ENCODE results near the gene CDYL. TPM values are rescaled to one million over a fixed set of nuclear protein-coding genes. Genes with fewer than 3 reads are reported as not detected.

Gene CDYL
- polyA plus RNA-seq, 1 experiment = 26.6 TPM

DNA sequence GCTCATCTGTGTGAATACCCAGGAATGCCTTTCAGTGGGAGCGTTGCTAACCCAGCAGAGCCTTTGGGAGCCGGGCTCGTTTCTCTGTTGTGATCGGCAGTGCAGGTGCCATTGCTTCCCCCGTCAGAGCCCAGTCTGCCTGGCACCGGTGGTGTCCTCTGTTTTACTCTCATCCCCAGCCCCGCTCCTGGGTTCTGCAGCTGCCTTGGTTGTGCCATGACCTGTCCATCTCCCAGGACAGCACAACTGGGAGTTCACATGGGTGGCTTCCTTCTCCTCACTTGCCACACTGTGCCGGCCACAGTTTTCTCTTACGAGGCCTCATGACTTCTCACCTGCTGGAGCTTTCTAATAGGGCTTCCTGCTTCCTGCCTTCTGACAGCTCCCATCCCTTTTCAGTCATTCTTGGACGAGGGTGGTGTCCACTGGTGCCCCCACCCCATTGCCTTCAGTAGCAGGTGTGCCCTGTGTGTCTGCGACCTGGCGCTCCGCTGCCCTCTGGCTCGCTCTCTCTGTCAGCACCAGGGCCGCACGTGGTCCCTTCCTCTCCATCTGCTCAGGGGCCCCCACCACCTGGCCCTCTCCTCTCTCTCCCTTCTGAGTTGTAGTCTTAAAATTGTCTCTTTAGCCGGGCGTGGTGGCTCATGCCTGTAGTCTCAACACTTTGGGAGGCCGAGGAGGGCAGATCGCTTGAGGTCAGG, 116.7 kb downstream of the CDYL start:
- POLR2A ChIA-PET = no interaction called here
- H3K9me3 ChIP-seq (ENCODE audit: control insufficient read depth, insufficient read depth, low read length) = no peaks in the 10 kb centered on the region; the same call in 1 of the 2 replicates
- no peak for DNase-seq (ENCODE audit: low read depth, low spot score)
- no peaks in the 10 kb centered on the region for H3K27me3 ChIP-seq (ENCODE audit: control insufficient read depth, insufficient read depth, low read length)
- CTCF ChIA-PET = no interaction called here
- no peak overlapping the region for H3K27ac ChIP-seq (ENCODE audit: low read depth, low read length)
- H3K4me3 ChIP-seq (ENCODE audit: low read depth, low read length) = no peak overlapping the region
- TF ChIP-seq, protein P1, sequence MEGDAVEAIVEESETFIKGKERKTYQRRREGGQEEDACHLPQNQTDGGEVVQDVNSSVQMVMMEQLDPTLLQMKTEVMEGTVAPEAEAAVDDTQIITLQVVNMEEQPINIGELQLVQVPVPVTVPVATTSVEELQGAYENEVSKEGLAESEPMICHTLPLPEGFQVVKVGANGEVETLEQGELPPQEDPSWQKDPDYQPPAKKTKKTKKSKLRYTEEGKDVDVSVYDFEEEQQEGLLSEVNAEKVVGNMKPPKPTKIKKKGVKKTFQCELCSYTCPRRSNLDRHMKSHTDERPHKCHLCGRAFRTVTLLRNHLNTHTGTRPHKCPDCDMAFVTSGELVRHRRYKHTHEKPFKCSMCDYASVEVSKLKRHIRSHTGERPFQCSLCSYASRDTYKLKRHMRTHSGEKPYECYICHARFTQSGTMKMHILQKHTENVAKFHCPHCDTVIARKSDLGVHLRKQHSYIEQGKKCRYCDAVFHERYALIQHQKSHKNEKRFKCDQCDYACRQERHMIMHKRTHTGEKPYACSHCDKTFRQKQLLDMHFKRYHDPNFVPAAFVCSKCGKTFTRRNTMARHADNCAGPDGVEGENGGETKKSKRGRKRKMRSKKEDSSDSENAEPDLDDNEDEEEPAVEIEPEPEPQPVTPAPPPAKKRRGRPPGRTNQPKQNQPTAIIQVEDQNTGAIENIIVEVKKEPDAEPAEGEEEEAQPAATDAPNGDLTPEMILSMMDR (IDR thresholded peaks at IDR 0.05; ENCODE audit: low read depth, low read length) = no peak

DNA sequence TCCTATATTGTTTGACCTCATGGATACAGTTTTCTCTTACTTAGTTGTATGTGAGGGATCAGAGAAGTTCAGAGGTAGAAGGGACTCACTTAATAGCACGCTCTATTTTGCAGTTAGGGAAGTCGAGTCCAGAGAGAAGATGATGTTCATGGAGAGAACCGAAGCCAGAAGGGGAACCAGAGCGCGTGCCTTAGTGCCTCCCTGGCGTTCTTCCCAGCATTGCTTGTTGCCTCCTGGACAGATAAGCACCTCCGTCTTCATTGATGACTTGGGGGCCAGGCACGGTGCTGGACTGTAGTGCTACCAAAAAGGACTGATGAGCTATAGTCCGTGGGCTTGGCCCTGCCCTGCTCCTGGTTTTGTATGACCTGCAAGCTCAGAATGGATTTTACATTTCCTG, 117.8 kb downstream of the CDYL start:
- TF ChIP-seq, protein P1 (IDR thresholded peaks at IDR 0.05; ENCODE audit: low read depth, low read length) = no peak
- no peak overlapping the region for H3K27ac ChIP-seq (ENCODE audit: low read depth, low read length)
- no peak for DNase-seq (ENCODE audit: low read depth, low spot score)
- H3K9me3 ChIP-seq (ENCODE audit: control insufficient read depth, insufficient read depth, low read length) = no peaks in the 10 kb centered on the region; the same call in 1 of the 2 replicates
- ChIA-PET CTCF (no interaction called here), POLR2A (no interaction called here)
- no peak overlapping the region for H3K4me3 ChIP-seq (ENCODE audit: low read depth, low read length)
- no peaks in the 10 kb centered on the region for H3K27me3 ChIP-seq (ENCODE audit: control insufficient read depth, insufficient read depth, low read length)

DNA sequence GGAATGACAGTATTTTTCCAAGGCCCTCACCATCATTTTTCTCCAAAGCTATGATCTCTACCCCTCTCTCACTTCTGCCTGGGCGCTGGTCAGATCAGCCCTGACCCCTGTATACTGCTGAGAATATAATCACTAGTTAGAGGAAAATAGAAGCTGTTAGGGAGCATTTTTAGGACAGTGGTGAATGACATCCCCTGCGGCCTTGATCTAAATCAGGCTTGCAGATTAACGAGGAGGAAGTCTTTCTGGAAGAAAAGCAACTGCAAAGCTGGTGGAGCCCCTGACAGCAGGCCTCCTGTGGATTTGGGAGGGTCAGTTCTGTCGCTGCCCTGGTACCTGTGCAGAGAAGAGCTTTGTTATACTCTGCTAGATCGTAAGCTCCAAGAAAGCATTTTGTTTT, 119.8 kb downstream of the CDYL start:
- Histone ChIP-seq H3K27me3 (ENCODE audit: control insufficient read depth, insufficient read depth, low read length) (no peaks in the 10 kb centered on the region), H3K4me3 (ENCODE audit: low read depth, low read length) (no peak overlapping the region), H3K9me3 (ENCODE audit: control insufficient read depth, insufficient read depth, low read length) (no peaks in the 10 kb centered on the region; the same call in 1 of the 2 replicates), H3K27ac (ENCODE audit: low read depth, low read length) (no peak overlapping the region)
- no peak for DNase-seq (ENCODE audit: low read depth, low spot score)
- TF ChIP-seq, protein P1 (IDR thresholded peaks at IDR 0.05; ENCODE audit: low read depth, low read length) = no peak
- CTCF ChIA-PET = no interaction called here
- POLR2A ChIA-PET = no interaction called here

DNA sequence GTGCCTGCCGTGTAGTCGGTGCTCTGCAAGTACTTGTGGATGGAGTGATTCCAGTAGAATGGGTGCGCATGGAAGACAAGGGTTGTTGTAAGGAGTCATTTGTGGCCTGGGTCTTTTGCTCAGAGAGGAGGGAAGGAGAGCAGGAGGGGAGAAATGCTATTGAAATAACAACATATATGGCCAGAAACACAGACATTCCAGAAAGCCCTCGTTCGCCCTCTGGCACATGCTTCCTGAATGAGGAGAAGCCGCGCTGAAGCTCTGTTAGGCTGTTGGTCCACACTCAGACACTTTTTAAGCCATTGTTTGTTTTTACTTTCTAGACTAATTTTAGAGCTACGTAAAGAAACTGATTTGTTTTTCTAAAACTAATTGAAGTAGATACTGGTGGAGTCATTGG, 120.2 kb downstream of the CDYL start:
- TF ChIP-seq, protein P1 (IDR thresholded peaks at IDR 0.05; ENCODE audit: low read depth, low read length) = no peak
- ChIA-PET CTCF (no interaction called here), POLR2A (no interaction called here)

DNA sequence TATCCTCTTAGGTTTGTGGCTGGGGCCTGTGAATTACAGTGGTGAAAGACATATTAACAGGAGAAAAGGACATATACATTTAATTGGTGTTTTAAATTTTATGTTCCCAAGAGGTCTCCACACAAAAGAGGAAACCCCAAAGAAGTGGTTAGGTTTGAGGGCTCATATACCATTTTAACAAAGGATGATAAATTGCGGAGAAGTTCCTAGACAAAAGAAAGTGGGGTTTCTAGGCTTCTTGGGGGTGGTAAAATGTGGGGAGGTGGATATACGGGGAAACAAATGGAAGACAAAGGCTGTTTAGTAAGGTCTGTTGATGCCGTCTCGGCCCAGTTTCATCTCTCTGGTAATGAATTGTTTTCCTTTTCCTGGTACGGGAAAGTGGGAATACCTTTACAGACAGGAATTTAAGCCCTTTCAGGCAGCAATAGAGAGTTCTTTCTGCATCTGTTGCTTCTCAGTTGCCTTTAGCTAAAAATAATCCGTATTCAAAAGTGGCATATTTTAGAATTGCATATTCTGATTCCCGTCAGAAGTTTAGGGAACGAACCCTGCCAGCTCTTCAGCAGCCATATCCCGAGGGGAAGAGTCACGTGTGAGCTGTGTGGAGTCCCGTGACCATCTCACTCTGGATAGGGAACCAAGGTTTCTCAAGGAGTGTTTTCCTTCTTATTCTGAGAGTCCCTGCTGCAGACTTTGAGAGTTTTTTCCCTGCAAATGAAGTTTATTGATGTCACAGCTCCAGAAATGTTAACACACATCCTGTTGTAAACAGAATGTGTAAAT, 123.2 kb downstream of the CDYL start:
- H3K4me3 ChIP-seq (ENCODE audit: low read depth, low read length) = no peak overlapping the region
- CTCF ChIA-PET = no interaction called here
- no peaks in the 10 kb centered on the region for H3K9me3 ChIP-seq (ENCODE audit: control insufficient read depth, insufficient read depth, low read length)
- H3K27ac ChIP-seq (ENCODE audit: low read depth, low read length) = no peak overlapping the region
- no peak for DNase-seq (ENCODE audit: low read depth, low spot score)
- POLR2A ChIA-PET = no interaction called here
- TF ChIP-seq, protein P1 (IDR thresholded peaks at IDR 0.05; ENCODE audit: low read depth, low read length) = no peak
- no peaks in the 10 kb centered on the region for H3K27me3 ChIP-seq (ENCODE audit: control insufficient read depth, insufficient read depth, low read length)

More for the DNA sequence above, 120.2 kb downstream of the CDYL start:
- H3K9me3 ChIP-seq (ENCODE audit: control insufficient read depth, insufficient read depth, low read length) = no peaks in the 10 kb centered on the region
- H3K27me3 ChIP-seq (ENCODE audit: control insufficient read depth, insufficient read depth, low read length) = no peaks in the 10 kb centered on the region
- H3K27ac ChIP-seq (ENCODE audit: low read depth, low read length) = no peak overlapping the region
- H3K4me3 ChIP-seq (ENCODE audit: low read depth, low read length) = no peak overlapping the region
- DNase-seq (ENCODE audit: low read depth, low spot score) = no peak

All from AG04450 (cell line).